Measurements from ENCODE around the gene MTG2.
A peak's percentile ranks its signal among the peaks of the same experiment; 100 is the strongest.

The MTG2 gene

GRCh38 chr20:62164879-62165761, 17.7 kb upstream of the MTG2 start:
- H3K36me3 Mint-ChIP-seq: peaks cover 64% of the 10 kb centered on the region
- no peaks in the 10 kb centered on the region for H3K9me3 Mint-ChIP-seq
- H3K4me3 Mint-ChIP-seq: no peak overlapping the region
- no peaks in the 10 kb centered on the region for H3K27me3 Mint-ChIP-seq
- H3K4me1 Mint-ChIP-seq: no peaks in the 10 kb centered on the region
- no peak overlapping the region for H3K27ac Mint-ChIP-seq
- ATAC-seq: no peak

DNA sequence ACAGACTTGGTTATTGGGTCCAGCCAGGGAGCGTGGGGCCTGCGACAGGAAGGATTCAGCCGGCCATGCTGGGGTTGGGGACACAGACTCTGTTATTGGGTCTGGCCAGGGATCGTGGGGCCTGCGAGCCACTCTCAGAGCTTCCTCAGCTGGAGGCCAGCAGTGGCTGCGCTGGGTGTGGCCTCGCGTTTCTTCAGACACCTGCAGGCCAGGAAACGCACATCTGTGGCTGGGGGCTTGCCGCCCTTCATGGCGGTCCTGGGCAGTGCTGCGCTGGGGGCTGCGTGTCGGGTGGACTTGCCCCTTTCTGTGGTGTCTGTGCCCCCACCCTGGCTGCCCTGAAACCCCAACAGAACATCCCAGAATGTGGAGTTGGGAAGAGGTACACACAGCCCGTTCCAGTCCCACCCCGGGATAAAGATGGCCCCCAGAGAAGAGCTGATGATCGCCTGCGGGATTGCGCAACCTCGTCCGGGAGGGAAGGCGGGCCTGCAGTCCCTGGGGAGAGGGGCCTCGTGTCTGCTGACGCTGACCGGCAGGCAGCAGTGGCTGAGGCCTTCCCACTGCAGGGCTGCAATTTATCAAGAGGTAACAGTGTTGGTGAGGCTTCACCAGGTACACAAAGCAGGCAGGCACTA, 16.9 kb upstream of the MTG2 start:
- Mint-ChIP-seq H3K27ac (no peak overlapping the region), H3K36me3 (peaks cover 59% of the 10 kb centered on the region), H3K4me1 (no peaks in the 10 kb centered on the region), H3K4me3 (no peak overlapping the region), H3K9me3 (no peaks in the 10 kb centered on the region), H3K27me3 (no peaks in the 10 kb centered on the region)
- no peak for ATAC-seq

- ATAC-seq: no peak
- no peaks in the 10 kb centered on the region for H3K4me1 Mint-ChIP-seq
- no peaks in the 10 kb centered on the region for H3K9me3 Mint-ChIP-seq
- no peaks in the 10 kb centered on the region for H3K27me3 Mint-ChIP-seq
- H3K36me3 Mint-ChIP-seq: peaks cover 52% of the 10 kb centered on the region
- no peak overlapping the region for H3K4me3 Mint-ChIP-seq
- H3K27ac Mint-ChIP-seq: no peak overlapping the region
Measured at GRCh38 chr20:62167474-62167873, 15.4 kb upstream of the MTG2 start.

- H3K4me1 Mint-ChIP-seq: no peaks in the 10 kb centered on the region
- ATAC-seq: no peak
- no peaks in the 10 kb centered on the region for H3K9me3 Mint-ChIP-seq
- no peak overlapping the region for H3K27ac Mint-ChIP-seq
- no peak overlapping the region for H3K4me3 Mint-ChIP-seq
- H3K27me3 Mint-ChIP-seq: no peaks in the 10 kb centered on the region
- peaks cover 52% of the 10 kb centered on the region for H3K36me3 Mint-ChIP-seq
Measured at GRCh38 chr20:62168061-62168460, 14.8 kb upstream of the MTG2 start.

- H3K27me3 Mint-ChIP-seq: no peaks in the 10 kb centered on the region
- H3K9me3 Mint-ChIP-seq: no peaks in the 10 kb centered on the region
- no peak overlapping the region for H3K27ac Mint-ChIP-seq
- H3K4me1 Mint-ChIP-seq: no peaks in the 10 kb centered on the region
- no peak for ATAC-seq
- H3K36me3 Mint-ChIP-seq: peaks cover 47% of the 10 kb centered on the region
- H3K4me3 Mint-ChIP-seq: no peak overlapping the region
Measured at GRCh38 chr20:62168890-62169435, 13.9 kb upstream of the MTG2 start.

DNA sequence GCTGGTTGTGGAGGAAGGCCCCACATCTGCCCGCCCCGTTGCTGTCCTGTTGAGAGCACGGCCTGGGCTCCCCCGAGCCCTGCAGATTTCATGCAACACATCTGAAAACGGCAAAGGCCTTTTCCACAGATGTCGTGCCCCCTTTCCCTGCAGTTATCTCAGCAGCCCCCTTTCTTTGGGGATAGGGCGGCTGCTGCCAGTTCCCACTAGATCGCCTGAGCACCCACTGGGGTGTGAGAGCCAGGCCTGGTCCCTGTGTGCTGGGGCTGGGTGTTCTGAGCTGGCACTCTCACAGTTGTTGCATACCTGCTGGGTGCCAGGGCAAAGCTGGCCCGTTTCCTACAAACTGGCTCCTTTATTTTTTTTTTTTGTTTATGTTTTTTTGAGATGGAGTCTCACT, 12.3 kb upstream of the MTG2 start:
- H3K9me3 Mint-ChIP-seq: no peaks in the 10 kb centered on the region
- H3K27ac Mint-ChIP-seq: no peak overlapping the region
- no peak overlapping the region for H3K4me3 Mint-ChIP-seq
- H3K4me1 Mint-ChIP-seq: no peaks in the 10 kb centered on the region
- H3K36me3 Mint-ChIP-seq: peaks cover 41% of the 10 kb centered on the region
- no peak for ATAC-seq
- no peaks in the 10 kb centered on the region for H3K27me3 Mint-ChIP-seq

DNA sequence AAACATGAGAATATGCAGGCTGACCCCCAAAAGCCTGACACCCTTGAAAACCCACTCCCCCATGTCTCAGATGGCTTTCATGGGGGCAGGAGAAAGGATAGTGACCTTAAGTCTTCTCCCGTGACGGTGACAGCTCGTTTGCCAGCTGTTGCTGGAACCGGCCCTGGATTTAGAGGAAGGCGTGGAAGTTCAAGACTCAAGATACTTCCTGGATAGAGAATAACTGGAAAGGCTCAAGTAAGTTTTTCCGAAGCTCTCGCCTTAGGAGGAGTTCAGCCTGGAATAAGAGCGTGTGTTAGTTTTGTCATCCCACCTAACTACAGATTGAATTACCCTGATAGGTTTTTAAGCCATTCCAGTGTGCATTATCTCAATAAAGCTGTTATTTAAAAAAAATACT, 11.6 kb upstream of the MTG2 start:
- ATAC-seq: no peak
- no peaks in the 10 kb centered on the region for H3K4me1 Mint-ChIP-seq
- H3K27me3 Mint-ChIP-seq: no peaks in the 10 kb centered on the region
- no peak overlapping the region for H3K27ac Mint-ChIP-seq
- no peak overlapping the region for H3K4me3 Mint-ChIP-seq
- H3K9me3 Mint-ChIP-seq: no peaks in the 10 kb centered on the region
- peaks cover 37% of the 10 kb centered on the region for H3K36me3 Mint-ChIP-seq

GRCh38 chr20:62172666-62173065, 10.2 kb upstream of the MTG2 start:
- H3K36me3 Mint-ChIP-seq: peaks cover 35% of the 10 kb centered on the region

GRCh38 chr20:62174021-62174804, 8.6 kb upstream of the MTG2 start:
- Mint-ChIP-seq H3K4me1 (no peaks in the 10 kb centered on the region), H3K4me3 (no peak overlapping the region), H3K27me3 (no peaks in the 10 kb centered on the region), H3K9me3 (no peaks in the 10 kb centered on the region), H3K27ac (no peak overlapping the region), H3K36me3 (peaks cover 23% of the 10 kb centered on the region)
- no peak for ATAC-seq

More at GRCh38 chr20:62172666-62173065, 10.2 kb upstream of the MTG2 start:
- Mint-ChIP-seq H3K27ac (no peak overlapping the region), H3K4me3 (no peak overlapping the region), H3K27me3 (no peaks in the 10 kb centered on the region), H3K9me3 (no peaks in the 10 kb centered on the region), H3K4me1 (no peaks in the 10 kb centered on the region)
- no peak for ATAC-seq

- Mint-ChIP-seq H3K4me3 (no peak overlapping the region), H3K27me3 (no peaks in the 10 kb centered on the region), H3K9me3 (no peaks in the 10 kb centered on the region), H3K36me3 (peaks cover 16% of the 10 kb centered on the region), H3K27ac (no peak overlapping the region), H3K4me1 (no peaks in the 10 kb centered on the region)
- no peak for ATAC-seq
Measured at GRCh38 chr20:62174870-62175624, 7.8 kb upstream of the MTG2 start.

GRCh38 chr20:62175711-62176110, 7.1 kb upstream of the MTG2 start:
- Mint-ChIP-seq H3K36me3 (peaks cover 16% of the 10 kb centered on the region), H3K4me1 (no peaks in the 10 kb centered on the region), H3K9me3 (no peaks in the 10 kb centered on the region), H3K4me3 (no peak overlapping the region), H3K27ac (no peak overlapping the region), H3K27me3 (no peaks in the 10 kb centered on the region)
- no peak for ATAC-seq

GRCh38 chr20:62176866-62177265, 6.0 kb upstream of the MTG2 start:
- peak overlapping the region; percentile 27 for H3K27ac Mint-ChIP-seq

GRCh38 chr20:62177307-62177706, 5.5 kb upstream of the MTG2 start:
- ATAC-seq: no peak
- peaks cover 7% of the 10 kb centered on the region for H3K4me1 Mint-ChIP-seq
- H3K9me3 Mint-ChIP-seq: no peaks in the 10 kb centered on the region
- H3K4me3 Mint-ChIP-seq: no peak overlapping the region
- no peak overlapping the region for H3K27ac Mint-ChIP-seq
- H3K27me3 Mint-ChIP-seq: no peaks in the 10 kb centered on the region
- H3K36me3 Mint-ChIP-seq: peaks cover 16% of the 10 kb centered on the region

More at GRCh38 chr20:62176866-62177265, 6.0 kb upstream of the MTG2 start:
- H3K4me3 Mint-ChIP-seq: no peak overlapping the region
- no peak for ATAC-seq
- H3K36me3 Mint-ChIP-seq: peaks cover 16% of the 10 kb centered on the region
- peaks cover 3% of the 10 kb centered on the region for H3K4me1 Mint-ChIP-seq
- no peaks in the 10 kb centered on the region for H3K9me3 Mint-ChIP-seq
- H3K27me3 Mint-ChIP-seq: no peaks in the 10 kb centered on the region

- Mint-ChIP-seq H3K27ac (no peak overlapping the region), H3K36me3 (peaks cover 16% of the 10 kb centered on the region), H3K9me3 (no peaks in the 10 kb centered on the region), H3K27me3 (no peaks in the 10 kb centered on the region), H3K4me3 (no peak overlapping the region), H3K4me1 (peaks cover 16% of the 10 kb centered on the region)
- ATAC-seq: no peak
Measured at GRCh38 chr20:62178316-62179161, 4.3 kb upstream of the MTG2 start.

Data from stimulated activated memory B cell treated with anti-CD40 and anti-IgM and Interleukin-4, amounts not matched to agents 10 μg/mL and 1 μg/mL and 100 μg/mL, for 72 hours (primary cell).